ENCODE measurements around the gene SLC38A1.
"Not testable (repeated sequence)": the region's sequence is repeated elsewhere in the genome, so short reads cannot be mapped to it uniquely, and the experiment has no call there.

Gene SLC38A1

DNA sequence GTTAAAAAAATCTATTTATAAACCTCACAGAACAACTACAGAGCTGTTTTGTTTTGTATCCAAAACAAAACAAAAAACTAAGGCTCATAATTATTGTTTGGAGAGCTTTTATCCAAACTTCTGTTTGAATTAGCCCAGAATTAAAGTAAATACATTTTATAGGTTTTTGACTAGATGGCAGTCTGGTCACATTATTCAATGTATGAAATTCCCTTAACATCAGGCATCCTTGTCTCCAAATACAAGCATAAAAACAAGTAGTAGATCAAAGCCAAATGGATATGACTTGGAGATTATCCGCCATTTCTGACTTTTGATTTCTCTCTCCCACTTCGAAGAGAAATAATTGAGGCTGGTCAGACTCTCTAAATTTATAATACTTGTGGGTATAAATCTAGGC is 63.5 kb downstream of the SLC38A1 start:
- DNase-seq = no peak

GRCh38 chr12:46201284-46201789 is 67.5 kb downstream of the SLC38A1 start:
- DNase-seq = no peak

GRCh38 chr12:46200551-46200950 is 68.3 kb downstream of the SLC38A1 start:
- DNase-seq = no peak

- no peak for DNase-seq
Observed at GRCh38 chr12:46198913-46199312, 69.9 kb downstream of the SLC38A1 start.

GRCh38 chr12:46197883-46198282 is 71.0 kb downstream of the SLC38A1 start:
- no peak for DNase-seq

GRCh38 chr12:46190533-46190932 is 78.3 kb downstream of the SLC38A1 start:
- not testable (repeated sequence) for DNase-seq

DNA sequence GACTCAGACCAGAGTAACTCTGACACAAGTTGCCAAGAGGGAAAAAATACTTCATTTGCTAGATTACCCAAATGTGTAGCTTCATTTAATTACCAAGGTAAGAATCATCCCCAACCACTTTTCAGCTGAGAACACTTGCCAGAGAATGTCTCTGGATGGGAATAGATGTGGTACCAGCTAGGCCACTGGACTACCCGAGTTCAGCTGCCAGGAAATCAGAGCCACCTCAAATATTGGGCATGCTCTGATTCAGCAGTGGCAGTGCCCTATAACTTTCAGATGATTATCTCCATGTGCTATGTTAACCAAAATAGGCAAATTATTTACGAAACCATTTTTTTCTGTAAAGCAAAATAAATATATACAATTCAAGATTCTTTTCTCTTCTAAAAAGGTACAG is 80.7 kb downstream of the SLC38A1 start:
- DNase-seq = no peak

DNA sequence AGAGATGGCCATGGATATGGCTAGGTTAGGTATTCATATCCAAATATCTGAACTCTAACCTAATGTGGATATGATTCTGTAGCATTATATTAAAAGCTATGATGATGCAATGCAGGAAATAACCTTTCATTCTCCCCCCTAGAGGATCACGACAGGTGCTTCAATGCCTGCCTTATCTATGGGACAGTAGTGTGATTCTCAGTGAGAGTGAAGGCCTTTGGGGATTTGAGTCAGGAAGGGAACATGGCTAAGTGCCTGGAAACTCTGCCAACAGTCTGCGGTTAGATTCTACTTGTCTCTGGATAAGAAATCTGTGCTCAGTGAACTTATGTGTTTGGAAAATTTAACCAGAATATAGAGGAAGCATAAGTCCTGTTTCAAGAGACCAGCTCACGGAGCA is 81.8 kb downstream of the SLC38A1 start:
- DNase-seq = no peak

- no peak for DNase-seq
Observed at GRCh38 chr12:46186088-46186487, 82.8 kb downstream of the SLC38A1 start.

DNA sequence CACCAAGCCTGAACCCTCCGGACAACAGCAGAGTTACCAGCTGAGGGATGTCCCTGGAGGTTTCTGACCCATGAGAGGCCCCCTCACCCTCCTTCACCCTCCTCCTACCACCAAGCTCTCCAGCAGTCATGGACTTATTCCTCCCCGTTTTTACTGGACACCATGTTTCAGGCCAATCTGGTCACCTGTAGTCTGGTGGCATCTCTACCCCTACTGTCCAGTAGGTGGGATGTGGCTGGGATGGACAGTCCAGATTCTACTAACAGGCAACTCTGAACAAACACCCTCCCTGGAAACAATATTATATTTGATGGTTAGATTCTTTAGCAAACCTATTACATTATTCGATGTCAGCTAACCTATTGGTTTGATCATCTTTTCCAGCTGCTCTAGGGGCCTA is 83.2 kb downstream of the SLC38A1 start:
- DNase-seq = no peak

DNA sequence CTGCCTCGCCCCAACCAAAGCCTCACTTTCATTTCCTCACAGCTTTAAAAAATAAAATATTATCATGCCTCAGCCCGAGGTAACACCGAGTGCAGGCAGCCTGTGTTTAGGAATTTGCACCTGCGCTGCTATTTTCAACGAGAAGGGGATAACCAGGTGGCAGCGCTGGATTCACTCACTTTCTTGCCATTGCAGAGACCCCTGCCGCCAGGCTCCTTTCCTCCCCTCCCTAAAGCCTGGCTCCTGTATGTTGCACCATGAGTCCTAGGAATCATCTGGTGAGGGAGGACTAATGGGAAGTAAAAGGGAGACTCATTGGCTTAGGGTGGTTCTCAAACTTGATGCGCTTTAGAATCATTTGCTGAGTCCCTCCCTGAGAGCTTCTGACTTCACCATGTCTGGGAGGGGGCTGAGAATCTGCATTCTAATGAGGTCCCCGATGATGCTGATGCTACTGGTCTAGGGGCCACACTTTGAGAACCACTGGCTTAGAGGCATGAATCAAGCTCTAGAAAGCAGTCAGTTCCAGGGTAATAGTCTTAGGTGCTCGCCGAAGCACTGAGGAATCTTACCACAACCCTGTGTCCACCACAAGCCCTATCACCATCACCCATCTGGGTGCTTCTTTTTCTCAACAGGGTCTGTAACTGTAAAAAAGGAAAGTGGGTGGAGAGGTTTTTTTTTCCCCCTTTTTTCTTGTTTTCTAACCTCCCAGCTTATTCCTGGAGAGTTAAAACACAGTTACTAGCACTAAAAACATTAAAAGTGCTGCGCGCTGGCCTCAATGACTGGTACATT is 83.8 kb downstream of the SLC38A1 start:
- no peak for DNase-seq

DNA sequence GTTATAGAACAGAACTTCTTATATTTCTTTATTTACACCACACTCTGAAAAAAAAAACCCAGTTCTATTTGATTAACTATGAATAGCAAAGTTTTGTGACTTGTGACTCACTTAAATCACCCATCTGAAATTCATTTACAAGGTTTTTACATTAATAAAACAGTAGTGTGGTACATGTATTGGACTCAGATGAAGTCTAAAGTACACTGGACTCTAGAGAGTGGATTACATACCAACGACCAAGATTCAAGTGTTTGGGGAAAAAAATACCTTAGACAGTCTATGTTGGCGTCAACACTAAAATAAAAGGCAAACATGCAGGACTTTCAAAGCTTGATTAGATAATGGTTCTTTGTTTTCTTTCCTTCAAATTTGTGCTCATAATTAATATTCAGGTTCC is 85.7 kb downstream of the SLC38A1 start:
- DNase-seq = no peak

GRCh38 chr12:46181465-46181864 is 87.4 kb downstream of the SLC38A1 start:
- no peak for DNase-seq

DNA sequence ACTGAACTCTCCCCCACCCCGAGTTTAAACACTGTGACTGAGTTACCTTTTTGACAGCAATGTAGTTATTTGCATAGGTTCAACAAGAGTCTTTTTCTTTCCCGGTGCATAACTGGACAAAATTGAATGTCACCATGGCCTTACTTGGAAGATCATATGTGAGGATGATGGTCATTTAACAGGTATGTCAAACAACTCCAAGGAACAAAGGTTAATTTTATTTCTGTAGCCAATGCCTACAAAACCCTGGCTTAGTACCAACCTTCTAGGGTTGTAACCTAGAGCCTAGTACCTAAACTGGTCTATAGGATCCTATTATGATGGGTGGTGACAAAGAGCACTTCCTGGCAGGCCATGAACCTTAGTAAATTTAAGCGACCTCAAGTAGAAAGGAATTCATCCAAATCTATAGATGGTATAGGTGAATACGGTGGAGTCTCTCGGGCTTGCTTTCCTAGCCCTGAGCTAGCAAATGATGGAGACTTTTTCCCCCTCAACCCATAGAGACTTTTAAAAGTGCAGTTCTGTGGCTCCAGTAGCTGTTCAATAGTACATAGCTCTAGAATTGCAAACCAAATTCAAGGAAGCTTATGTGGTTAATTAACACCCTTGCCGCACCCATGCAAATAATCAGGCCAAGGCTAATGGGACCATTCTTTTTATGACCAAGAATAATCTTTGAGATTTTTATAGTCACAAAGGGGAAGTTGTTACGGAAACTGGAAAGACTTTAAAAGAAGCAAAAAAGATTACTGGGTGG is 89.0 kb downstream of the SLC38A1 start:
- DNase-seq = no peak

DNA sequence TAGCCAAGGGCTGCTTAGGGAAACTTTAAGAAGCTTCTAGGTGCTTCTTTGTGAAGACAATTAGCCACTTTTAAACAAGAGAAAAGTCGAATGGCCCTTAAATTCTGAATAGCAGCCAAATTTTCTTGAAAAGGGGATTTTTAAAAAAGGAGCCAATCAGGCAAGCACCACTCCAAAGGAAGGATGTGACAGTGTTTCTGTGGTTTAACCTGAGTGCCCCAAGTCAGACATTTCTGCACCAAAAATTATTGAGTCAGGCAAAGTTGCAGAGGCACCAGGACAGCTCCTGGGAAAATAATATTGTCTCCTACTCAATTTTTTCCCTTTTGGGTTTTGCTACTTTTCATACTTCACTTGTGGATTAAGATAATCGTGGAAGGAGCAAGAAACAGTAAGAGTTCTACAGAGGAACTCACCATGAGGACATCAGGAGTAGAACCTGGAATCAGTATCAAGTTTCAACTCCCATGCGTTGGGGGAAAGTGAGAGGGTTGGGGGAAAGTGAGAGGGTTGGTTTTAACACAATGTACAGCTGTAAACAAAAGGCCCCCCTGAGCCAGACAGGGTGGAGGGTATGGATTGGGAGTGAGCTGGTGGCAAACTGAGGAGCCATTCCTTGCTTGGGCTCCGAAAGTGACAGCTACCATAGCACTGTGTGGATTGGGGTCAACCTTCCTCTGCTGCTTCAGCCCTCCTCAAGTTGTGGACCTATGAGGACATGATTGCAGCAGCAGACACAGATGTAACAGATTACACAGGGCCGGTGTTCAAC is 90.8 kb downstream of the SLC38A1 start:
- DNase-seq = no peak

GRCh38 chr12:46177025-46177424 is 91.8 kb downstream of the SLC38A1 start:
- DNase-seq = no peak

DNA sequence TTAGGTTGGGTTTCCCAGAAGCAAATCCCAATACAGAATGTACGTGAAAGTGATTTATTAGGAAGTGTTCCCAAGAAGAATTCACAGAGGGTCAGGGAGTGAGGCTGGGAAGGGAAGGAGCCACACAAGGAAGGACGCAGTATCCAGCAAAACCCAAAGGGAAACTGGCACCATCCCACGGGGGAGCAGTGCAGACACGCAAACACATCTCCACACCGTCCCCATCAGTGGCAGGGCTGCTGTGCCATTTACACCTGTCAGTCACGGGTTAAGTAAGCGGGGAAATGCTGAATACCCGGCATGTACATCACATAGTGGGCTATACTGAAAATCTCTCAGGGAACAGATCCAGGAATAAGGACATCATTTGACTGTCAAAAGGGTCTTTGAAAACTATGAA is 93.9 kb downstream of the SLC38A1 start:
- DNase-seq = no peak

GRCh38 chr12:46174061-46174662 is 94.7 kb downstream of the SLC38A1 start:
- DNase-seq = no peak

GRCh38 chr12:46168426-46168825 is 100.4 kb downstream of the SLC38A1 start:
- DNase-seq = no peak

GRCh38 chr12:46167412-46167811 is 101.4 kb downstream of the SLC38A1 start:
- no peak for DNase-seq

DNA sequence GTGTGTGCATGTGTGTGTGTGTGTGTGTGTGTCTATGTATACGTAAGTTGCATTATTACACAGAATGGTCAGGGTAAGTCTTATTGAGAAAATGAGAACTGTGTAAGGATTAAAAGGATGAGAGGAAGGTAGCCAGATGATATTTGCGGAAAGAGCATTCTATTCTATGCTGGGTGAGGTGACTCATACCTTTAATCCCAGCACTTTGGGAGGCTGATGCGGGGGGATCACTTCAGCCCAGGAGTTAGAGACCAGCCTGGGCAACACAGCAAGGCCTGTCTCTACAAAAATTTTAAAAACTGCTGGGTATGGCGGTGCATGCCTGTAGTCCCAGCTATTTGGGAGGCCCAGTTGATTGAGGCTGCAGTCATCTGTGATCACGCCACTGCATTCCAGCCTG is 103.7 kb downstream of the SLC38A1 start:
- no peak for DNase-seq

GRCh38 chr12:46164186-46164761 is 104.6 kb downstream of the SLC38A1 start:
- DNase-seq = no peak
